ENCODE data around the gene SMPD4. TPM values are rescaled to one million over a fixed set of nuclear protein-coding genes. Genes with fewer than 3 reads are reported as not detected.
"Not testable (repeated sequence)": the region's sequence is repeated elsewhere in the genome, so short reads cannot be mapped to it uniquely, and the experiment has no call there.

Gene SMPD4
- total and polyA plus RNA-seq, 2 of the 4 experiments (the other 2 are of a cell fraction): 8.6 to 63.0 TPM

DNA sequence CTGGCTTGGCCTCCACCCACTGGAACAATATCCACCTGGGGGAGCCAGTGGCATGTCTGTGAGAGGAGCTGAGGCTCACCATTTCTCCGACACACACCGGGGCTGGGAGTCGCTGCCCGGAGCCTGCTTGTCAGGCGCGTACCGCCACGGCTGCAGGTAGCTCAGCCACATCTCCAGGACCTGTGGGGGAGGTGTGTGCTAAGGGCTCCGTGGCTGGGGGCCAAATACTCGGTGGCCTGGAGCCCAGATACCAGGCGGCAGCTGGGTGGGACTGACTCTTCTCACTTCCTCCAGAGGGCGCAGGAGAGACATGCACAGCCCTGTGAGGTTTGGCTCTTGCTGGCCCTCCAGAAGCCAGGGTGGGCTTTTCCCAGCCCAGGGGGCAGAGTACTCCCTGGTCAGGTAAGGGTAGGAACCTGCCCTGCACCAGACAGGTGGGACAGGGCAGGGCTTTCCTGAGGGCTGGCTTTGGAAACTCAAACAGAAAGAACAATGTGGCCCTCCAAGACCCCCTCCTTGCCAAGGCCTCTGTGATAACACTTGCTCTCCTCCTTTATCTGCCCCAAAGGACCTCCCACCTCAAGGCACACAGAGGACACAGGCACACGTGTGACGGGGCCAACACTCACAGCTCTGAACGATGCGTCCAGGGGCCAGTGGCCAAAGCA is 25.3 kb downstream of the SMPD4 start:
- dilution Hi-C loops (cut with HindIII; ENCODE audit: low sequenced_read_pairs, unreplicated experiment); H3K9me1 ChIP-seq (ENCODE audit: insufficient read depth, low read length); H2BK15ac ChIP-seq (ENCODE audit: low read depth, low read length); H3K9ac ChIP-seq (ENCODE audit: low read depth, low read length); H3K79me1 ChIP-seq (ENCODE audit: low read depth in 1 of 2, low read length in 2 of 2); H2BK5ac ChIP-seq (ENCODE audit: low read depth, low read length, poor library complexity, severe bottlenecking); H4K5ac ChIP-seq (ENCODE audit: low read depth, low read length); H3K4me2 ChIP-seq (ENCODE audit: low read depth, low read length); H4K8ac ChIP-seq (ENCODE audit: low read depth in 2 of 2, low read length in 2 of 2); H2BK120ac ChIP-seq (ENCODE audit: low read depth, low read length); POLR2A ChIA-PET (ENCODE audit: unreplicated experiment); H3K14ac ChIP-seq (replicated peaks; ENCODE audit: low read depth, low read length); H4K20me1 ChIP-seq (ENCODE audit: insufficient read depth, low read length); H3K4ac ChIP-seq (ENCODE audit: low read depth, low read length); H3K4me3 ChIP-seq (ENCODE audit: insufficient read depth, low read depth, low read length); H2AK9ac ChIP-seq (replicated peaks; ENCODE audit: low read depth, low read length, poor library complexity); BruUV-seq (replicated peaks); H3K4me1 ChIP-seq (ENCODE audit: control insufficient read depth, insufficient read depth, low read length); H3K18ac ChIP-seq (ENCODE audit: low read depth, low read length); H3K56ac ChIP-seq (ENCODE audit: extremely low read depth, insufficient read depth, low read length); H2AK5ac ChIP-seq (ENCODE audit: low read depth, low read length); H4K91ac ChIP-seq (ENCODE audit: insufficient read depth, low read depth, low read length); H3K27me3 ChIP-seq (ENCODE audit: control insufficient read depth, insufficient read depth, low read length); H2BK20ac ChIP-seq (ENCODE audit: low read depth, low read length); H2AFZ ChIP-seq (replicated peaks; ENCODE audit: low read length, poor library complexity); H3K23ac ChIP-seq (ENCODE audit: low read depth, low read length); H3K9me3 ChIP-seq (ENCODE audit: control insufficient read depth, insufficient read depth, low read length); H3K27ac ChIP-seq (ENCODE audit: insufficient read depth, low read length): not testable (repeated sequence)
- H3K36me3 ChIP-seq (ENCODE audit: control insufficient read depth, insufficient read depth, low read length): peaks cover 32% of the 10 kb centered on the region; the same call in 1 of the 2 replicates
- intact Hi-C loops (cut with micrococcal nuclease): loop anchor here (1.0 kb wide), 1 partner anchor 176 kb away; no protein-coding TSS in a partner anchor
- DNase-seq (peak; percentile 33), ATAC-seq (ENCODE audit: low read depth) (peak; percentile 83)
- TF ChIP-seq RAD21 (IDR thresholded peaks at IDR 0.05; ENCODE audit: low read length) (peak; percentile 31), SMC3 (IDR thresholded peaks at IDR 0.05; ENCODE audit: low read depth, low read length) (peak; percentile 23; the same call in 1 of the 2 replicates)
- TF ChIP-seq, protein P1, sequence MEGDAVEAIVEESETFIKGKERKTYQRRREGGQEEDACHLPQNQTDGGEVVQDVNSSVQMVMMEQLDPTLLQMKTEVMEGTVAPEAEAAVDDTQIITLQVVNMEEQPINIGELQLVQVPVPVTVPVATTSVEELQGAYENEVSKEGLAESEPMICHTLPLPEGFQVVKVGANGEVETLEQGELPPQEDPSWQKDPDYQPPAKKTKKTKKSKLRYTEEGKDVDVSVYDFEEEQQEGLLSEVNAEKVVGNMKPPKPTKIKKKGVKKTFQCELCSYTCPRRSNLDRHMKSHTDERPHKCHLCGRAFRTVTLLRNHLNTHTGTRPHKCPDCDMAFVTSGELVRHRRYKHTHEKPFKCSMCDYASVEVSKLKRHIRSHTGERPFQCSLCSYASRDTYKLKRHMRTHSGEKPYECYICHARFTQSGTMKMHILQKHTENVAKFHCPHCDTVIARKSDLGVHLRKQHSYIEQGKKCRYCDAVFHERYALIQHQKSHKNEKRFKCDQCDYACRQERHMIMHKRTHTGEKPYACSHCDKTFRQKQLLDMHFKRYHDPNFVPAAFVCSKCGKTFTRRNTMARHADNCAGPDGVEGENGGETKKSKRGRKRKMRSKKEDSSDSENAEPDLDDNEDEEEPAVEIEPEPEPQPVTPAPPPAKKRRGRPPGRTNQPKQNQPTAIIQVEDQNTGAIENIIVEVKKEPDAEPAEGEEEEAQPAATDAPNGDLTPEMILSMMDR (conservative IDR thresholded peaks at IDR 0.05; ENCODE audit: low read depth, low read length): peak; percentile 48
- no CpG with 5 or more reads among the region's 16 CpGs for WGBS, 2 experiments (ENCODE audit: extremely low coverage in 2 of 2, insufficient read length in 1 of 2)
- CTCF ChIA-PET: interaction anchor here (0.7 to 1.5 kb wide), 2 partner anchors 11 to 177 kb away, joined by 3 to 5 read pairs; partner anchors contain the start of gene CCDC74B
- in situ Hi-C loops (cut with MboI; ENCODE audit: low sequenced_read_pairs): loop anchor here (25.0 kb wide), 1 partner anchor 1356 kb away; no protein-coding TSS in a partner anchor

Measured in IMR-90 (cell line).